Measurements from ENCODE around the gene ZNF75A. TPM values are rescaled to one million over a fixed set of nuclear protein-coding genes. Genes with fewer than 3 reads are reported as not detected.

ZNF75A gene
- total RNA-seq, 2 donors from 2014 or later = 26.3 to 28.1 TPM

DNA sequence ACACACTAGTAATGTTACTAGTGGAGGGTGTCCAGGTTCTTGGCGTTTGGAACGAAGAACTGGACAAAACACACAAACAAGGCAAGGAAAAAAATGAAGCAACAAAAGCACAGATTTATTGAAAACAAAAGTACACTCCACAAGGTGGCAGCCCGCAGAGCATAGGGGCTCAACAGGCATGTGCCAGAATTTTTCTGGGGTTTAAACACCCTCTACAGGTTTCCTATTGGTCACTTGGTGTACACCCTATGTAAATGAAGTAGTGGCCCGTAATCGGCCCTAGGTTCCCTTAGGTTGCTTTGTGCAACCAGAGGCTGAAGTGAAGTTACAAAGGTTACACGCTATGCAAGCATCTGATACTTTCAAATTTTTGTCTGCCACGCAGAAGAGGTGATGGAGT is 58.5 kb downstream of the ZNF75A start:
- ATAC-seq (no peak), DNase-seq (no peak)
- Mint-ChIP-seq H3K27me3 (peaks cover 19% of the 10 kb centered on the region), H3K36me3 (ENCODE audit: low read depth) (no peaks in the 10 kb centered on the region), H3K4me3 (no peak overlapping the region), H3K4me1 (no peaks in the 10 kb centered on the region), H3K27ac (no peak overlapping the region)
- H3K9me3 ChIP-seq (ENCODE audit: control insufficient read depth, low read length, poor library complexity, severe bottlenecking) = no peaks in the 10 kb centered on the region

DNA sequence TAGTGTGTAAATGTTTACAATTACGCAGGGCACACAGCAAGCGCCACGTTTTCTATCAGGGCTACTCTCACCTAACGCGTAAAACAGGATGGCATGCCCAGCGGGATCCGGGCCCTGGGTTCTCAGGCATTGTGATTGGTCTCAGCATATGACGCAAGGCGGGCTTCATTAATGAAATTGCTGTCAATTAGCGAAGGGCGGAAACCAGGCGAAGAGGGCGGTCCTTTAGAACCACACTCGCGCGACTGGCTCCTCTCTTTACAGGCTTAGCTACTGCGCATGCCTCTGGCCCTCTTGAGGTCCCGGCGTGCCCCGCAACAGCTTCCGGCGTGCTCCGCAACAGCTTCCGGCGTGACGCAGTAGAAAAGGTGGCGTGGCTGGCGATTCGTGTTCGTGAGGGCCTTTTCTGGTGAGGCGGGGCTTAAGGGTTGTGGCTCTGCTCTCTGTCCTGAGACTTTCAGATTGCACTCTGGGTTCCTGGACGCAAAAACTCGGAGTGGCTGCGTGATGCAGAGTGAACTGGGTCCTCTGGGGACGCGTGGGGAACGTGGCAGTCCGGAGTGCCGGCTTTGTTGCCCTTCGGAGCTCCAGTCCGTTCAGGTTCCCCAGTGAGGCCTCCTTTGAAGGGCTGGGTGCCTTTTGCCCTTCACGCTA is 59.6 kb downstream of the ZNF75A start:
- H3K9me3 ChIP-seq (ENCODE audit: control insufficient read depth, low read length, poor library complexity, severe bottlenecking) = no peaks in the 10 kb centered on the region
- peak; percentile 94 for ATAC-seq
- H3K4me3 Mint-ChIP-seq = peak overlapping the region; percentile 78
- peaks cover 10% of the 10 kb centered on the region for H3K27me3 Mint-ChIP-seq
- peak overlapping the region; percentile 74 for H3K27ac Mint-ChIP-seq
- H3K4me1 Mint-ChIP-seq = no peaks in the 10 kb centered on the region
- H3K36me3 Mint-ChIP-seq (ENCODE audit: low read depth) = no peaks in the 10 kb centered on the region
- peak; percentile 63 to 66 (median 65) for DNase-seq

Other genes starting within 250 kb of the ZNF75A start
- gene IL32, start 239.9 kb upstream of the ZNF75A start, total RNA-seq = 1,000 to 10,000 TPM; 1,099 to 1,147 TPM
- gene ZSCAN10, start 206.2 kb upstream of the ZNF75A start, total RNA-seq = under 1 TPM; 0.12 to 0.26 TPM
- not detected for gene ZNF205, start 192.9 kb upstream of the ZNF75A start, total RNA-seq
- gene ZNF213, start 170.5 kb upstream of the ZNF75A start, total RNA-seq = 1 to 10 TPM; 3.1 to 3.4 TPM
- not detected for gene OR1F1, start 117.3 kb upstream of the ZNF75A start, total RNA-seq
- 1 to 10 TPM; 3.2 to 4.8 TPM for gene ZNF200, start 70.3 kb upstream of the ZNF75A start, total RNA-seq
- 1 to 10 TPM in 1 of 2 donors, under 1 TPM in 1; 0.81 to 2.2 TPM for gene MEFV, start 48.9 kb upstream of the ZNF75A start, total RNA-seq
- gene ZNF263, start 22.0 kb upstream of the ZNF75A start, total RNA-seq = 10 to 100 TPM; 21.2 to 26.4 TPM
- gene TIGD7, start 67 bp upstream of the ZNF75A start, total RNA-seq = 1 to 10 TPM; 1.9 TPM
- gene OR2C1, start 50.4 kb downstream of the ZNF75A start, total RNA-seq = not detected
- gene ZSCAN32, start 95.5 kb downstream of the ZNF75A start, total RNA-seq = 1 to 10 TPM; 5.9 to 6.3 TPM
- gene ZNF174, start 95.7 kb downstream of the ZNF75A start, total RNA-seq = 1 to 10 TPM; 4.4 to 5.4 TPM
- gene ZNF597, start 138.0 kb downstream of the ZNF75A start, total RNA-seq = 1 to 10 TPM; 3.0 to 3.2 TPM
- gene NAA60, start 138.2 kb downstream of the ZNF75A start, total RNA-seq = 10 to 100 TPM; 34.8 to 44.5 TPM
- gene C16orf90, start 190.0 kb downstream of the ZNF75A start, total RNA-seq = not detected
- gene CLUAP1, start 195.5 kb downstream of the ZNF75A start, total RNA-seq = 10 to 100 TPM; 10.7 to 19.0 TPM